ENCODE data around the gene ACTN3. TPM values are rescaled to one million over a fixed set of nuclear protein-coding genes. Genes with fewer than 3 reads are reported as not detected.

ACTN3 gene
- total RNA-seq, 2 experiments from 2014 or later, result 0.27 TPM; not detected in 1

DNA sequence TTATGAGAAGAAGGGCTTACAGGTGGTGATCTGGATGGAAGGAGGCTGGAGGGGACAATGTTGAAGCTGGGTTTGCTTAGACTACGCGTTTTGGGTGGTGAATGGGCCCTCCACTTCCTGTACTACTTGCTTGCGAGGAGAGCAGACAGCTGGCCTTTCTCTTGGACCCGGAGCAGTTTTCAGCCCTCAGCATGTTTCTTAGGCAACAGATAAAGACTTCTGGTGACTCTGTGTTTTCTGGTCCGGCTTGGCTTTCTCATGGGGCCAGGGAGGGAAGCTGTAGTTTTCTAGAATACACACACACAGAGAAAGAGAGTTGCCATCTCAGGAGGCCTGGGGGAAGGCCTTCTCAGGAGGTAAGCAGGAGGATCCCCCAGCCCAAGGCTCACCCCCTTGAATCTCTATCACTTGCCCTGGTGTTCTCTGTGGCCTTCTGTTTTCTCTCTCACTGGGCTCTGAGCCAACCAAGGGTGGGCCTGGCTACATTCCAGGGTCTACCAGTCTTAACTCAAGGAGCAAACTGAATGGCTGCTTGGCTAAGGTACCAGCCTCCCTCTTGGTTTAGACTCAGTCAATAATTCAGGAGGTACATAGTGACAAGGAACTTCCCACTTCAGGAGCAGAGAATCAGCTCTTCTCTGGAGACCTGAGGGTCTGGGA, 48.7 kb downstream of the ACTN3 start:
- peak overlapping the region; percentile 25 for H3K4me3 ChIP-seq (ENCODE audit: low read depth, low read length, poor library complexity, severe bottlenecking)
- no peaks in the 10 kb centered on the region for H3K9me3 ChIP-seq (ENCODE audit: low read length)
- no peak for DNase-seq (ENCODE audit: low spot score)
- peak overlapping the region; percentile 18 for H3K27ac ChIP-seq (ENCODE audit: low read depth, low read length, poor library complexity, severe bottlenecking)
- ChIA-PET CTCF (ENCODE audit: unreplicated experiment) (interaction anchor here (0.6 kb wide), 1 partner anchor 43 kb away, joined by 3 read pairs; no protein-coding TSS in a partner anchor), POLR2A (interaction anchor here (0.9 to 1.2 kb wide), 3 partner anchors 11 to 48 kb away, joined by 3 to 6 read pairs (median 3); no protein-coding TSS in a partner anchor)
- BruUV-seq (replicated peaks), result no TSS peak
- peaks cover 5% of the 10 kb centered on the region; the same call in 1 of the 2 replicates for H3K79me2 ChIP-seq (ENCODE audit: insufficient read depth, low read depth, low read length)
- peaks cover 35% of the 10 kb centered on the region for H3K4me1 ChIP-seq (ENCODE audit: insufficient read depth, low read length, poor library complexity, severe bottlenecking)
- no peak overlapping the region for H2AFZ ChIP-seq (ENCODE audit: low read length)
- intact Hi-C loops (cut with micrococcal nuclease; ENCODE audit: unreplicated experiment), result no loop called here
- peak overlapping the region; percentile 53 for H3K4me2 ChIP-seq (ENCODE audit: low read length)
- H4K20me1 ChIP-seq (ENCODE audit: insufficient read depth, low read length), result no peaks in the 10 kb centered on the region
- TF ChIP-seq, protein P1, sequence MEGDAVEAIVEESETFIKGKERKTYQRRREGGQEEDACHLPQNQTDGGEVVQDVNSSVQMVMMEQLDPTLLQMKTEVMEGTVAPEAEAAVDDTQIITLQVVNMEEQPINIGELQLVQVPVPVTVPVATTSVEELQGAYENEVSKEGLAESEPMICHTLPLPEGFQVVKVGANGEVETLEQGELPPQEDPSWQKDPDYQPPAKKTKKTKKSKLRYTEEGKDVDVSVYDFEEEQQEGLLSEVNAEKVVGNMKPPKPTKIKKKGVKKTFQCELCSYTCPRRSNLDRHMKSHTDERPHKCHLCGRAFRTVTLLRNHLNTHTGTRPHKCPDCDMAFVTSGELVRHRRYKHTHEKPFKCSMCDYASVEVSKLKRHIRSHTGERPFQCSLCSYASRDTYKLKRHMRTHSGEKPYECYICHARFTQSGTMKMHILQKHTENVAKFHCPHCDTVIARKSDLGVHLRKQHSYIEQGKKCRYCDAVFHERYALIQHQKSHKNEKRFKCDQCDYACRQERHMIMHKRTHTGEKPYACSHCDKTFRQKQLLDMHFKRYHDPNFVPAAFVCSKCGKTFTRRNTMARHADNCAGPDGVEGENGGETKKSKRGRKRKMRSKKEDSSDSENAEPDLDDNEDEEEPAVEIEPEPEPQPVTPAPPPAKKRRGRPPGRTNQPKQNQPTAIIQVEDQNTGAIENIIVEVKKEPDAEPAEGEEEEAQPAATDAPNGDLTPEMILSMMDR (conservative IDR thresholded peaks at IDR 0.05; ENCODE audit: low read length), result no peak
- no peak for TF ChIP-seq EZH2phosphoT487 (IDR thresholded peaks at IDR 0.05; ENCODE audit: borderline replicate concordance, low read depth, low read length)
- H3K9me2 ChIP-seq (ENCODE audit: insufficient read depth, low read length), result no peaks in the 10 kb centered on the region
- peaks cover 13% of the 10 kb centered on the region; the same call in 1 of the 2 replicates for H3K36me3 ChIP-seq (ENCODE audit: insufficient read depth, low read length)

DNA sequence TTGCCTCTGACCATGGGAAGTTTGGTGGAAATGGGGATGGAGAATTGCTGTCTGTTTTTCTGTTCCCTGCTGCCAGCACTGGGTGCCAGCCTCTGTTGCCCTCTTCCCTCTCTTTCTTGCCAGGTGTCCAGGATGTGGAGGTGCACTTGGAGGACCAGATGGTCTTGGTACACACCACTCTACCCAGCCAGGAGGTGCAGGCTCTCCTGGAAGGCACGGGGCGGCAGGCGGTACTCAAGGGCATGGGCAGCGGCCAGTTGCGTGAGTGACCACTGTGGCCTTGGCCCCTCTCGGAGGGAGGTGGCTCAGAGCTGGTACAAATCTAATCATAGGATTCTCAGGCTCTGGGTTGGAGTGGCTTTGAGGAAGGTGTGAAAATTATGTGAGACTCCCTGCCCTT, 52.3 kb downstream of the ACTN3 start:
- H3K9me2 ChIP-seq (ENCODE audit: insufficient read depth, low read length), result no peaks in the 10 kb centered on the region
- intact Hi-C loops (cut with micrococcal nuclease; ENCODE audit: unreplicated experiment), result no loop called here
- no peak overlapping the region for H2AFZ ChIP-seq (ENCODE audit: low read length)
- POLR2A ChIA-PET, result interaction anchor here (0.8 kb wide), 1 partner anchor 12 kb away, joined by 3 read pairs; no protein-coding TSS in a partner anchor
- H3K27ac ChIP-seq (ENCODE audit: low read depth, low read length, poor library complexity, severe bottlenecking), result no peak overlapping the region
- CTCF ChIA-PET (ENCODE audit: unreplicated experiment), result no interaction called here
- TF ChIP-seq, protein P1 (conservative IDR thresholded peaks at IDR 0.05; ENCODE audit: low read length), result no peak
- no peak for TF ChIP-seq EZH2phosphoT487 (IDR thresholded peaks at IDR 0.05; ENCODE audit: borderline replicate concordance, low read depth, low read length)
- H3K36me3 ChIP-seq (ENCODE audit: insufficient read depth, low read length), result peaks cover 19% of the 10 kb centered on the region
- DNase-seq (ENCODE audit: low spot score), result no peak
- no peak overlapping the region for H3K4me2 ChIP-seq (ENCODE audit: low read length)
- H3K79me2 ChIP-seq (ENCODE audit: insufficient read depth, low read depth, low read length), result no peaks in the 10 kb centered on the region
- no peaks in the 10 kb centered on the region for H4K20me1 ChIP-seq (ENCODE audit: insufficient read depth, low read length)
- BruUV-seq (replicated peaks), result no TSS peak
- peaks cover 41% of the 10 kb centered on the region for H3K4me1 ChIP-seq (ENCODE audit: insufficient read depth, low read length, poor library complexity, severe bottlenecking)
- H3K9me3 ChIP-seq (ENCODE audit: low read length), result no peaks in the 10 kb centered on the region
- H3K4me3 ChIP-seq (ENCODE audit: low read depth, low read length, poor library complexity, severe bottlenecking), result no peak overlapping the region

DNA sequence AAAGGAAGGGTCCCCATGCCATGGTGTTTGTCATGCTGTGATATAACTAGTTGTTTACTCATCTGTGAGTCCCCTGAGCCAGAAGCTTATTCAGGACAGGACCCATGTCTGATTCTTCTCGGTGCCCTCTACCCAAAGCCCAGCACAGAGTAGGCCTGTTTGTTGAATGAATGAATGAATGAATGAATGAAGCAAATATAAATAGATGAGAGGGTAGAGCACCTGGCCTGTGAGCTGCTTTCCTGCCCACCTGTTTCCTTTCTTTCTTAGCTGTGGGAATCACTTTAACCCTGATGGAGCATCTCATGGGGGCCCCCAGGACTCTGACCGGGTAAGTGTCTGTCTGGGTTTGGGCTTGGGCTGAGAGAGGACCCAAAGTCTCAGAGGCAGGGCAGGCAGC, 53.5 kb downstream of the ACTN3 start:
- ChIA-PET CTCF (ENCODE audit: unreplicated experiment) (no interaction called here), POLR2A (interaction anchor here (0.6 to 1.3 kb wide), 2 partner anchors 17 to 513 kb away, joined by 3 read pairs; no protein-coding TSS in a partner anchor)
- H3K9me2 ChIP-seq (ENCODE audit: insufficient read depth, low read length), result no peaks in the 10 kb centered on the region
- no peak overlapping the region for H2AFZ ChIP-seq (ENCODE audit: low read length)
- peak overlapping the region; percentile 30 for H3K27ac ChIP-seq (ENCODE audit: low read depth, low read length, poor library complexity, severe bottlenecking)
- H3K4me2 ChIP-seq (ENCODE audit: low read length), result peak overlapping the region; percentile 49
- H3K4me1 ChIP-seq (ENCODE audit: insufficient read depth, low read length, poor library complexity, severe bottlenecking), result peaks cover 32% of the 10 kb centered on the region
- no peaks in the 10 kb centered on the region for H4K20me1 ChIP-seq (ENCODE audit: insufficient read depth, low read length)
- no peaks in the 10 kb centered on the region for H3K9me3 ChIP-seq (ENCODE audit: low read length)
- peaks cover 19% of the 10 kb centered on the region for H3K36me3 ChIP-seq (ENCODE audit: insufficient read depth, low read length)
- intact Hi-C loops (cut with micrococcal nuclease; ENCODE audit: unreplicated experiment), result no loop called here
- H3K79me2 ChIP-seq (ENCODE audit: insufficient read depth, low read depth, low read length), result no peaks in the 10 kb centered on the region
- TF ChIP-seq, protein P1 (conservative IDR thresholded peaks at IDR 0.05; ENCODE audit: low read length), result no peak
- no peak for TF ChIP-seq EZH2phosphoT487 (IDR thresholded peaks at IDR 0.05; ENCODE audit: borderline replicate concordance, low read depth, low read length)
- no peak overlapping the region for H3K4me3 ChIP-seq (ENCODE audit: low read depth, low read length, poor library complexity, severe bottlenecking)
- no TSS peak for BruUV-seq (replicated peaks)
- no peak for DNase-seq (ENCODE audit: low spot score)
